Heart right ventricle (tissue), 16 donors: ENCODE results near the gene BDKRB2. TPM values are rescaled to one million over a fixed set of nuclear protein-coding genes. Genes with fewer than 3 reads are reported as not detected.

Experiments
- ATAC-seq, 8 donors: fragments of 200-7000 bp; cut with Tn5 transposase; one replicate each; pipeline ENCODE4 v1.9.1; 2020; ENCODE audit warnings: mild to moderate bottlenecking in 8 of 8, moderate library complexity in 8 of 8, moderate number of reproducible peaks in 1 of 8
- DNase-seq, 2 donors: peaks; one replicate each; pipeline ENCODE4 v3.0.0-alpha.2; 2020
- H3K27ac ChIP-seq, 10 donors: fragments of 200-600 bp; sonication (generic) in 2 of 10; one replicate each; pipeline versions ENCODE4 v1.5.0 to v1.8.0; 2020 to 2022; ENCODE audit warnings: mild to moderate bottlenecking in 3 of 10
- H3K27me3 ChIP-seq, 7 donors: fragments of 200-600 bp; one replicate each; pipeline ENCODE4 v1.8.0; 2021 to 2022; ENCODE audit warnings: mild to moderate bottlenecking in 2 of 7
- H3K36me3 ChIP-seq, 9 donors: fragments of 200-600 bp; sonication (generic) in 1 of 9; one replicate each; pipeline versions ENCODE4 v1.5.0 to v1.8.0; 2020 to 2022; ENCODE audit warnings: mild to moderate bottlenecking in 2 of 9
- H3K4me1 ChIP-seq, 9 donors: fragments of 200-600 bp; sonication (generic) in 1 of 9; one replicate each; pipeline versions ENCODE4 v1.5.0 to v1.8.0; 2020 to 2022; ENCODE audit warnings: mild to moderate bottlenecking in 4 of 9
- H3K4me3 ChIP-seq, 10 donors: fragments of 200-600 bp; sonication (generic) in 2 of 10; one replicate each; pipeline versions ENCODE4 v1.5.0 to v1.8.0; 2020 to 2022; ENCODE audit warnings: mild to moderate bottlenecking in 7 of 10, moderate library complexity in 2 of 10
- H3K9me3 ChIP-seq, 11 donors: fragments of 200-600 bp in 10 of 11; sonication (generic) in 2 of 11; one replicate each; pipeline versions ENCODE4 v1.5.0 to v1.8.0; 2013 to 2022; ENCODE audit warnings: mild to moderate bottlenecking in 2 of 11, control low read depth in 1 of 11, moderate library complexity in 1 of 11
- CTCF ChIP-seq, 9 donors: fragments of 200-600 bp; sonication (generic) in 2 of 9; IDR thresholded peaks; one replicate each; pipeline versions ENCODE4 v1.5.0 to v1.8.0; 2021 to 2022; ENCODE audit warnings: antibody characterized with exemption in 9 of 9, mild to moderate bottlenecking in 5 of 9, moderate library complexity in 1 of 9
- WGBS, 2 donors: extraction: QIAGEN DNeasy Blood & Tissue Kit; methylation state at CpG; one replicate each; pipeline ENCODE4 v1.1.7; 2013; ENCODE audit warnings: inconsistent platforms in 1 of 2; 5-methylcytosine and 5-hydroxymethylcytosine counted together
- intact Hi-C, 10 donors: fragments of 100-400 bp; cut with DNase I; formaldehyde crosslinking; loops; one replicate each; pipeline versions ENCODE4 v1.11.1 to v1.14.2; 2022
- polyA plus RNA-seq, 2 donors: library from polyadenylated mRNA; stranded (reverse); fragments of 200-250 nt; gene quantifications; one replicate each; pipeline ENCODE4 v1.2.3, GENCODE V29; 2013
- total RNA-seq, 10 donors: library from RNA; stranded (reverse); fragmentation: NEBNext Ultra II Directional in 3 of 10; extraction: Animal tissue kit (Norgen Biotek cat#: 25700) in 3 of 10; gene quantifications; one replicate each; pipeline versions ENCODE4 v1.2.1 to v1.2.4, GENCODE V29; 2021 to 2023
- donor health status: Arrhythmogenic right ventricular cardiomyopathy.
- donor health status: ischemic (EF 13 %, LVEDD 7.1; RV severe dilation, severe dysfunction).
- donor health status: healthy with polysubstance abuse.
- donor health status: DM: no; HTN: yes; CAD: no.
- donor health status: DM: no; HTN: no; CAD: no.
- donor health status: ischemic (EF 25% LVEDD 6.9; RV normal size, moderate dysfunction).
- donor health status: ischemic (EF 25% LVEDD 5.7; RV mildly dilated, moderate dysfunction).
- donor health status: healthy.
- donor health status: DM: yes; HTN: yes; CAD: no.
- donor health status: Ischemic cardiomyopathy.
- donor health status: ischemic (EF 35%, LVEDD 5.7; RV mildly dilated, moderate dysfunction).
- donor health status: nonischemic (EF 11% LVEDD 7.7; RV severe dilation, severe dysfunction).
- donor health status: DM: yes; HTN: yes; CAD: no.
- donor health status: PGD.
- donor health status: ischemic (EF 29% LVEDD 5.4; RV normal size, mild dysfunction).
- donor health status: nonischemic (EF 23%, LVEDD 6.1; RV moderate dilation, normal function).

The BDKRB2 gene
- total and polyA plus RNA-seq, 12 donors = 0.19 to 3.6 (median 0.59) TPM

- H3K27me3 ChIP-seq = peaks cover 0 to 11% (median 4%) of the 10 kb centered on the region in 7 donors
- no peak for TF ChIP-seq CTCF (IDR thresholded peaks at IDR 0.05)
Observed at GRCh38 chr14:96212140-96212539, 7.5 kb downstream of the BDKRB2 start.

GRCh38 chr14:96212896-96213295 lies 8.3 kb downstream of the BDKRB2 start:
- 92 to 93% methylated on average over 4 of the region's 4 CpGs for WGBS, 2 donors
- DNase-seq (no peak), ATAC-seq (no peak)
- TF ChIP-seq CTCF (IDR thresholded peaks at IDR 0.05) = no peak
- intact Hi-C loops = no loop called here
- Histone ChIP-seq H3K27me3 (peaks cover 0 to 11% (median 4%) of the 10 kb centered on the region in 7 donors), H3K9me3 (peaks cover 0 to 17% (median 5%) of the 10 kb centered on the region in 11 donors), H3K36me3 (no peaks in the 10 kb centered on the region), H3K27ac (no peak overlapping the region), H3K4me3 (no peak overlapping the region), H3K4me1 (no peaks in the 10 kb centered on the region)

More at GRCh38 chr14:96212140-96212539, 7.5 kb downstream of the BDKRB2 start:
- H3K4me3 ChIP-seq = no peak overlapping the region
- intact Hi-C loops = no loop called here
- H3K27ac ChIP-seq = no peak overlapping the region
- H3K4me1 ChIP-seq = no peaks in the 10 kb centered on the region
- no peak for ATAC-seq
- no peak for DNase-seq
- H3K9me3 ChIP-seq = peaks cover 0 to 17% (median 5%) of the 10 kb centered on the region in 11 donors
- no peaks in the 10 kb centered on the region for H3K36me3 ChIP-seq

GRCh38 chr14:96213871-96214465 lies 9.3 kb downstream of the BDKRB2 start:
- 74 to 82% methylated on average over 10 of the region's 10 CpGs for WGBS, 2 donors
- no peak for ATAC-seq
- intact Hi-C loops = no loop called here
- H3K4me1 ChIP-seq = no peaks in the 10 kb centered on the region
- H3K9me3 ChIP-seq = peaks cover 0 to 17% (median 5%) of the 10 kb centered on the region in 11 donors
- TF ChIP-seq CTCF (IDR thresholded peaks at IDR 0.05) = no peak
- H3K27ac ChIP-seq = no peak overlapping the region
- DNase-seq = no peak
- no peak overlapping the region for H3K4me3 ChIP-seq
- no peaks in the 10 kb centered on the region for H3K36me3 ChIP-seq
- peaks cover 0 to 9% (median under 1%) of the 10 kb centered on the region in 7 donors for H3K27me3 ChIP-seq

GRCh38 chr14:96214793-96215192 lies 10.2 kb downstream of the BDKRB2 start:
- intact Hi-C loops = no loop called here
- DNase-seq (no peak), ATAC-seq (no peak)
- Histone ChIP-seq H3K4me1 (no peaks in the 10 kb centered on the region), H3K4me3 (no peak overlapping the region), H3K27ac (no peak overlapping the region), H3K27me3 (peaks cover 0 to 13% (median 0%) of the 10 kb centered on the region in 7 donors), H3K9me3 (peaks cover 0 to 17% (median 5%) of the 10 kb centered on the region in 11 donors), H3K36me3 (no peaks in the 10 kb centered on the region)
- no peak for TF ChIP-seq CTCF (IDR thresholded peaks at IDR 0.05)
- WGBS, 2 donors = 85 to 91% methylated on average over 4 of the region's 4 CpGs
